Endothelial cell of umbilical vein (primary cell): ENCODE results near the gene PGBD5. TPM values are rescaled to one million over a fixed set of nuclear protein-coding genes. Genes with fewer than 3 reads are reported as not detected.

ENCODE experiments used
- BruUV-seq: library from RNA; stranded (reverse); fragments of 400-500 nt; replicated peaks from 2 replicates; lab custom pipeline; 2021; lab: Mats Ljungman, UMichigan
- CTCF ChIA-PET: fragments of 300-600, 350-600 bp; sonication (Branson Sonifier 250); formaldehyde crosslinking; loops from one replicate; lab custom pipeline; 2021; ENCODE audit warnings: antibody characterized with exemption, inconsistent platforms; lab: Charles Lee
- POLR2A ChIA-PET: fragments of 300-600, 350-600 bp; sonication (Branson Sonifier 250); formaldehyde crosslinking; loops from one replicate; lab custom pipeline; 2021; ENCODE audit warnings: antibody characterized with exemption, inconsistent platforms; lab: Charles Lee
- DNase-seq: peaks from one replicate; pipeline ENCODE4 v3.0.0-alpha.2; 2011; ENCODE audit warnings: low read depth, low spot score
- FAIRE-seq: peaks from 2 replicates; lab custom pipeline; 2011; peaks lifted over from hg19 to GRCh38; lab: Jason Lieb, UNC
- H2AFZ ChIP-seq: 2 replicates; pipeline ENCODE4 v1.6.0; 2012; ENCODE audit warnings: low read depth, low read length, control low read depth, inconsistent platforms
- H3K27ac ChIP-seq: 2 replicates; pipeline ENCODE4 v1.5.1; 2011; ENCODE audit warnings: low read depth, mild to moderate bottlenecking, control low read depth, low read length, moderate library complexity; ENCODE audit not compliant: insufficient read depth
- H3K27me3 ChIP-seq, 2 experiments: 2 replicates each; pipeline versions ENCODE4 v1.6.0 to v1.6.1; 2011; ENCODE audit warnings: low read length in 2 of 2, mixed read lengths in 1 of 2; ENCODE audit not compliant: control insufficient read depth in 2 of 2, insufficient read depth in 2 of 2
- H3K36me3 ChIP-seq, 2 experiments: 2 replicates in 1 of 2; 3 replicates in 1 of 2; pipeline ENCODE4 v1.5.1; 2011; ENCODE audit warnings: low read length in 2 of 2, mild to moderate bottlenecking in 1 of 2, moderate library complexity in 1 of 2; ENCODE audit not compliant: control insufficient read depth in 2 of 2, insufficient read depth in 2 of 2; ENCODE audit errors: extremely low read depth in 1 of 2
- H3K4me1 ChIP-seq: 3 replicates; pipeline ENCODE4 v1.5.1; 2011; ENCODE audit warnings: mild to moderate bottlenecking, low read length; ENCODE audit not compliant: control insufficient read depth, insufficient read depth; ENCODE audit errors: extremely low read depth
- H3K4me2 ChIP-seq: 2 replicates; pipeline ENCODE4 v1.6.1; 2011; ENCODE audit warnings: low read length, control low read depth, mixed read lengths; ENCODE audit not compliant: insufficient read depth
- H3K4me3 ChIP-seq, 3 experiments: fragments of 200-600 bp in 1 of 3; sonication (generic), shearing (Covaris generic) in 1 of 3; replicated peaks in 1 of 3; 2 replicates each; pipeline ENCODE4 v1.5.1; 2011 to 2016; ENCODE audit warnings: control low read depth in 3 of 3, low read length in 3 of 3, mild to moderate bottlenecking in 2 of 3, inconsistent platforms in 1 of 3, low read depth in 1 of 3, moderate library complexity in 1 of 3; ENCODE audit not compliant: insufficient read depth in 1 of 3
- H3K79me2 ChIP-seq: 2 replicates; pipeline ENCODE4 v1.6.0; 2012; ENCODE audit warnings: low read length, inconsistent platforms; ENCODE audit not compliant: control insufficient read depth, insufficient read depth
- H3K9ac ChIP-seq: replicated peaks from 2 replicates; pipeline ENCODE3; 2011; ENCODE audit warnings: low read length, control low read depth; ENCODE audit not compliant: insufficient read depth; ENCODE audit errors: extremely low read depth
- H3K9me1 ChIP-seq: replicated peaks from 3 replicates; pipeline ENCODE4 v1.6.0; 2011; ENCODE audit warnings: mild to moderate bottlenecking, low read length; ENCODE audit not compliant: control insufficient read depth, insufficient read depth; ENCODE audit errors: extremely low read depth
- H3K9me3 ChIP-seq: replicated peaks from 2 replicates; pipeline ENCODE4 v1.5.1; 2012; ENCODE audit warnings: low read length, inconsistent platforms; ENCODE audit not compliant: control insufficient read depth, insufficient read depth
- H4K20me1 ChIP-seq: replicated peaks from 2 replicates; pipeline ENCODE3; 2011; ENCODE audit warnings: mild to moderate bottlenecking, low read length; ENCODE audit not compliant: control insufficient read depth, insufficient read depth; ENCODE audit errors: extremely low read depth
- CTCF ChIP-seq, 2 donors: IDR thresholded peaks; 1 replicate in 1 of 2; 2 replicates in 1 of 2; pipeline ENCODE4 v1.5.1; 2011; ENCODE audit warnings: low read length in 2 of 2, mild to moderate bottlenecking in 2 of 2, moderate library complexity in 2 of 2, control low read depth in 1 of 2, inconsistent platforms in 1 of 2, low read depth in 1 of 2; ENCODE audit not compliant: insufficient read depth in 1 of 2; ENCODE audit errors: extremely low read depth in 1 of 2
- EZH2 ChIP-seq: IDR thresholded peaks from 2 replicates; pipeline ENCODE4 v1.6.1; 2012; ENCODE audit warnings: borderline replicate concordance, low read depth, mild to moderate bottlenecking, moderate library complexity, low read length, inconsistent platforms; ENCODE audit not compliant: severe bottlenecking
- GATA2 ChIP-seq: IDR thresholded peaks from 2 replicates; pipeline ENCODE4 v1.7.0; 2011; ENCODE audit warnings: low read depth, mild to moderate bottlenecking, moderate library complexity, mixed read lengths, low read length; ENCODE audit not compliant: insufficient read length, insufficient read depth
- JUN ChIP-seq: IDR thresholded peaks from 2 replicates; pipeline ENCODE4 v1.6.1; 2011; ENCODE audit warnings: borderline replicate concordance, low read depth; ENCODE audit not compliant: insufficient read length, insufficient read depth
- POLR2A ChIP-seq: IDR thresholded peaks from 2 replicates; pipeline ENCODE4 v1.6.1; 2012; ENCODE audit warnings: low read depth, mild to moderate bottlenecking, control low read depth, low read length
- POLR2AphosphoS5 ChIP-seq: IDR thresholded peaks from 2 replicates; pipeline ENCODE4 v1.6.1; 2012; ENCODE audit warnings: low read depth, mild to moderate bottlenecking, control low read depth, low read length, moderate library complexity; ENCODE audit not compliant: insufficient read depth
- dilution Hi-C: fragments of 300-500 bp; cut with MboI; formaldehyde crosslinking; loops from one replicate; pipeline ENCODE4 v1.15.0; 2019; ENCODE audit warnings: low sequenced_read_pairs; ENCODE audit not compliant: extremely low pct_ligation_motif_present
- intact Hi-C: fragments of 100-400 bp; cut with micrococcal nuclease; formaldehyde crosslinking; loops from one replicate; pipeline ENCODE4 v1.10.0; 2022
- polyA plus RNA-seq, 4 experiments: library from polyadenylated mRNA; depleted of rRNA in 3 of 4; stranded (reverse) in 3 of 4; unstranded in 1 of 4; fragments of >200 nt; gene quantifications; 2 replicates each; pipeline versions ENCODE4 v1.2.1 to v1.2.3, GENCODE V29; 2011 to 2012; ENCODE audit warnings: missing spikeins in 1 of 4
- total RNA-seq: library from RNA; stranded (reverse); gene quantifications from 2 replicates; pipeline ENCODE4 v1.2.3, GENCODE V29; 2021

Gene PGBD5
- total and polyA plus RNA-seq, 2 donors (not counting 3 experiments of a cell fraction or from before 2014, with no cell fraction given): 0.03 TPM; not detected in 1

GRCh38 chr1:230348386-230349019 is 77.6 kb downstream of the PGBD5 start:
- Histone ChIP-seq H3K4me2 (no peak overlapping the region), H3K4me3 (no peak overlapping the region), H3K27me3 (no peaks in the 10 kb centered on the region), H3K79me2 (no peaks in the 10 kb centered on the region), H2AFZ (no peak overlapping the region), H4K20me1 (no peaks in the 10 kb centered on the region), H3K36me3 (no peaks in the 10 kb centered on the region), H3K9ac (no peak overlapping the region), H3K9me1 (no peaks in the 10 kb centered on the region), H3K27ac (no peak overlapping the region), H3K4me1 (no peaks in the 10 kb centered on the region), H3K9me3 (no peaks in the 10 kb centered on the region)
- POLR2A ChIA-PET: no interaction called here
- intact Hi-C loops: no loop called here
- no peak for TF ChIP-seq CTCF (IDR thresholded peaks at IDR 0.05; ENCODE audit: extremely low read depth in 1 of 2, insufficient read depth in 1 of 2, low read depth in 1 of 2, low read length in 2 of 2)
- no peak for TF ChIP-seq EZH2
- TF ChIP-seq POLR2A: no peak
- no peak for TF ChIP-seq JUN
- FAIRE-seq (no peak), DNase-seq (no peak)
- dilution Hi-C loops: no loop called here
- no TSS peak for BruUV-seq
- CTCF ChIA-PET: no interaction called here

GRCh38 chr1:230347896-230348295 is 78.2 kb downstream of the PGBD5 start:
- BruUV-seq: no TSS peak
- no peak for FAIRE-seq

More at GRCh38 chr1:230347896-230348295, 78.2 kb downstream of the PGBD5 start:
- H4K20me1 ChIP-seq: no peaks in the 10 kb centered on the region
- H3K9me3 ChIP-seq: no peaks in the 10 kb centered on the region
- intact Hi-C loops: no loop called here
- H3K9ac ChIP-seq: no peak overlapping the region
- H3K79me2 ChIP-seq: no peaks in the 10 kb centered on the region
- H3K4me1 ChIP-seq: no peaks in the 10 kb centered on the region
- no peak overlapping the region for H3K4me2 ChIP-seq
- H3K27ac ChIP-seq: no peak overlapping the region
- no peak for DNase-seq
- ChIA-PET CTCF (no interaction called here), POLR2A (no interaction called here)
- H3K4me3 ChIP-seq: no peak overlapping the region
- no peak for TF ChIP-seq EZH2
- TF ChIP-seq POLR2AphosphoS5: no peak
- TF ChIP-seq JUN: no peak
- TF ChIP-seq POLR2A: no peak
- no peak for TF ChIP-seq GATA2
- H3K36me3 ChIP-seq: no peaks in the 10 kb centered on the region
- dilution Hi-C loops: no loop called here
- no peaks in the 10 kb centered on the region for H3K9me1 ChIP-seq
- H2AFZ ChIP-seq: no peak overlapping the region
- H3K27me3 ChIP-seq: no peaks in the 10 kb centered on the region
